Superior temporal gyrus (tissue), 1 donor: ENCODE data around the gene ELOVL5.
"Not testable (repeated sequence)": the region's sequence is repeated elsewhere in the genome, so short reads cannot be mapped to it uniquely, and the experiment has no call there.

Source experiments
- DNase-seq: peaks from one replicate; pipeline ENCODE4 v3.0.0-alpha.2; 2016; ENCODE audit errors: extremely low spot score

ELOVL5 gene

GRCh38 chr6:53305506-53306005 lies 43.2 kb downstream of the ELOVL5 start:
- DNase-seq: not testable (repeated sequence)

- DNase-seq: not testable (repeated sequence)
Observed at GRCh38 chr6:53304953-53305352, 43.8 kb downstream of the ELOVL5 start.

DNA sequence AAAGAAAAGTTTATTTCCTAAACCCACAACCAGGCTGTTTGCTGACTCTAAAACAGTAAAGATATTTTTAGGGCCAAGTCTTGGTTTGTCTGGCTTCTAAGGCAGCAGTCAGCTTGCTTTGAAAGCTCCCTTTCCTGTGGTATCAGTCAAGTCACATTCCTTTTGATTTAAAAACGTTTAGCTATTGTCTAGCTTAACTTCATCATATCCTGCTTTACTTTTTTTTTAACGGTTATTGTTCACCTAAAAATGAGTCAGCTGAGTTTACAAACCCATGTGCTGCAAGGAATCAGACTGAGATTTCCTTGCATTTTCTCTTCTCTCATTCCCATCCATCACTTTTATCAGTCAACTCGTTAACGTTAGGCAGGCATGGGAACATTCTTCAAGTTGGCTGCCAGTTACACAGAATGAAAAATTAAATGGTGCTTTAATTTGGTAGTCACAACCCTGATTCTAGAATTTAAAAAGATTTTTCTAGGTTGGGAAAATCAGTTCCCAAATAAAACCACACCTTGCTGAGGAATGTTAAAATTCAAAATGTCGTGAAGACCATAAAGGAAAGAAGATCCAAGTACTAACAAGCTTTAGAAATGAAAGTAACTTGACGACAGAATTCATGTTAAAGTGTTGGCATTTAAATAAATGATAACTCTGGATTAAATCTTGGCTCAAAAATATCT lies 45.9 kb downstream of the ELOVL5 start:
- no peak for DNase-seq

GRCh38 chr6:53301801-53302537 lies 46.8 kb downstream of the ELOVL5 start:
- no peak for DNase-seq

- DNase-seq: peak; percentile 82
Observed at GRCh38 chr6:53300656-53301551, 47.8 kb downstream of the ELOVL5 start.

GRCh38 chr6:53299331-53300005 lies 49.3 kb downstream of the ELOVL5 start:
- peak; percentile 58 for DNase-seq

DNA sequence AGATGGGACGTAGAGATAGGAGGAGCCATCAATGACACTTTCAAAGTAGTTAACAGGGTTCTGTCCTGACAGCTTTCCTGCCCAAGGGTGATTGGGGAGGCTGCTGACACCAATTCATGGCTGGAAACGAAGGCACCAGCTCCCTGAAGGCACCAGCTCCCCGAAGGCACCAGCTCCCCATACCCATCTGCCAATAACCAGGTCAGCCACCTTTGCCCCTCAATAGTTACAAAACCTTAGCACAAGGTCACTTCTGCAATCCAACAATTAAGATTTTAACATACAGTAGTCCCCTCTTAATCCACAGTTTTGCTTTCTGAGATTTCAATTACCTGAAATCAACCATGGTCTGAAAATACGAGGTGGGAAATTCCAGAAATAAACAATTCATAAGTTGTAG lies 51.7 kb downstream of the ELOVL5 start:
- no peak for DNase-seq

GRCh38 chr6:53295176-53295575 lies 53.6 kb downstream of the ELOVL5 start:
- DNase-seq: no peak

- DNase-seq: no peak
Observed at GRCh38 chr6:53294611-53295010, 54.1 kb downstream of the ELOVL5 start.

DNA sequence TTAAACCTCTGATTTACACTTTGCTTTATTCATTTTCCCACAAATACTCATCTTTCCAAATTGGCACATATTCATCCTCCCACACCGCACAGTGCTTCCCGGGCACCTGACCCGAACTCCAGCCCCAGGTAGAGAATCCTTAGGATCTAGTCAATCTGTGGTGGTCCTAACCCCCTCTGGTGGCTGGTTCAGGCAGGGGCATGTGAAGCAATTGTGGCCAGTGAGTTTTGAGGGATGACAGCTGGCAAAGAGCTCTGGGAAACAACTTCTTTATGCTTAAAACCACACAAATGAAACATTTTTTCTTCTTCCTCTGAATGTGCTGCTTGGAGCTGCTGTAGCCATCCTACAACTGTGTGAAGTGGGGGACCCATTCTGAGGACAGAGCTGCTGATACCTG lies 54.7 kb downstream of the ELOVL5 start:
- DNase-seq: no peak

- no peak for DNase-seq
Observed at GRCh38 chr6:53293691-53294090, 55.1 kb downstream of the ELOVL5 start.

DNA sequence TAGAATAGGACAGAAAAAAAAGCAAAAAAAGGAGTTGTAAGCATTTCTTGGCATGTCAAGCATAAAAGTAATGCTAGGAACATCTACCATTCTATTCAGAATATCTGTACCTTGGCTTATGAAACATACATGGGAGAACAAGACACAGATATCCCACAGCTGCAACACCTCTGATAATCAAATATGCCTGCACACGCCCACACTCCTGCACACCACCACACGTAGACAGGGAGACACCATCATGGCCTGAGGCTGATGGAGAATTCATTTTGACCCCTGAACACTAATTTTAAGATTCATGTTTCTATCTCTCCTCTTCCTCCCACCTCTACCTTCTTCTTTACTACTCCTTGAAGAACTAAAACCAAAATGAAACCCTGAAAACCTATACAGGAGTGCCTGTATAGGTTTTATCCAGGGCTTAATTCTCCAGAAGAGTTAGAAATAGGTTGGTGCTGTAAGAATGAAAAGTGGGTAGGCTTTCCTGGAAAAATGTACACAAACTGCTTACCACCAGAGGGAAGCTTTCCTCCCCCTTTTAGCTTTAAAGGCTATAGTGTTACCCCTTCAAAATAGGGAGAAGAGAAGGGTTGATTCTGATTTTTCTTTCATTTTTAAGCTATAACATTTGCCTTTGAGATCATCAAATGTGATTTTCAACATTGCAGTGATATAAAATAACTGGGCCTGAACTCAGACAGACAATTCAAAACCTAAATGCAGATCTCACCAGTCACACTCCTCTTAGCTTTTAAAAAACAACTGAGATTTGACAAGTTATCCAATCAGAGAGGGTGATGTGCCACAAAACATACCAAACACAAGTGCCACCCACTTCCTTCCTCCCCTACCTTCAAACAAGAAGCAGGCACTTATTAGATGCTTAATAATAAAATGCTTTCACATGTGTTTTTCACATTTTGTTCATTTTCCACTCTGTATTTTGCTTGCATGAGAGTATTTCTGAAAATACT lies 57.9 kb downstream of the ELOVL5 start:
- DNase-seq: no peak

- DNase-seq: peak; percentile 64
Observed at GRCh38 chr6:53287336-53288225, 61.2 kb downstream of the ELOVL5 start.

GRCh38 chr6:53284901-53285300 lies 63.8 kb downstream of the ELOVL5 start:
- DNase-seq: no peak

DNA sequence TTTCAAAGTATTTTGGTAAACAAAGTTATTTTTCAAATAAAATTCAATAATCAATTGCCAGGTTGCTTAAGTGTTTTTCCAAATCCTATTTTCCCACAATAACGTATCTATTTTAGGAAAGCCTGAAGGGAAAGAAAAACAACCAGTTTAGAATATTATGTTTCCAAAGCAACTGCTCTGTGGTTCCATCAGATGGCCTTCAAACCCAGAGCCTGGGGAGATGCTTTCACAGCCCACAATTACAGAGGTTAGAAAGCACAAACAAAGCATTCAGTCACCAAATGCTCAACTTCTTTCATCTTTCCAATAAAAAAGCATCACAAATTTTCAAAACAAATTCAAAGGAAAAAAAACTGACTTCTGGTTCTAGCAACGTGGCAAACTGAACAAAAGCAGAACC lies 66.0 kb downstream of the ELOVL5 start:
- peak; percentile 60 for DNase-seq

DNA sequence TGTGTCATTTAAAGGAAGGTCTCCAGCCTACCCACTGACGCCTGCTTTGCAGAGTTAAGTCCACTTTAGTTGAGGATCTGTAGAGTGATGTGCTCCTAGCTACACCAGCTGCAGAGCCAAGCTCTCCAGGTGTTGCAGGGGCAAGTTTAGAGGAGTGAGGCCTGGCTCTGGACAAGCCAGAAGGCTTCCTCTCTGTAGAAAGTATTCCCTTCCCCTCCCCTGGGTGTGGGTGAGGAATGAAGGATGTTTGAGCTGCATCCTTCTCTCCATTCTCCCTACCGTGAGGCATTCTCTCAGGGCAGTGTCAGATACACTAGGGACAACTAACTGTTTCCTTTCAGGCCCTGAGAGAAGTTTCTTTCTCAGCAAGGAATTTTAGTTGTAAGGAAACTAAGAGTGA lies 66.5 kb downstream of the ELOVL5 start:
- DNase-seq: no peak

GRCh38 chr6:53281518-53282215 lies 67.1 kb downstream of the ELOVL5 start:
- DNase-seq: no peak

DNA sequence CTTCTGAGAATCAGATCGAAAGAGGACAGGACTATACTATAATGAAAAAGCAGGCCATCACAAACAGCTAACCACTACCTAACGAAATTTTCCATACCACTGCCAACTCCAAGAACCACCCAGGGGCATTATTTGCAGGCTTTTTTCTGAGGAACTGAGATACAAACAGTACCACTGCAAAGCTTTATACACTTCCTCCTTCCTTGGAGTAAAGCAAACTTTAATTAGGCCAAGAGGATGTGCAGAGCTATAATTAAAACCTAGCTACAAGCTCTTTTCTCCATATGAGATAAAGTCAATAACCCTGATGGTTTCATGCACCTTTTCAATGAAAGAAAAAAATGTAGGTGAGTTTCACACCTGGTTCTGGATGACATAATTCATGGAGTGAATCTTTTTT lies 68.5 kb downstream of the ELOVL5 start:
- no peak for DNase-seq

- no peak for DNase-seq
Observed at GRCh38 chr6:53279293-53279692, 69.5 kb downstream of the ELOVL5 start.
